Kidney (tissue), 14 donors: ENCODE measurements around the gene USF3. TPM values are rescaled to one million over a fixed set of nuclear protein-coding genes. Genes with fewer than 3 reads are reported as not detected.

Source experiments
- DNase-seq, 5 donors: peaks; one replicate each; pipeline ENCODE4 v3.0.0-alpha.2; 2013 to 2020
- FAIRE-seq: peaks from 2 replicates; lab custom pipeline; 2012; peaks lifted over from hg19 to GRCh38; lab: Jason Lieb, UNC
- H3K27ac ChIP-seq, 2 donors: one replicate each; pipeline ENCODE4 v1.7.0; 2013; ENCODE audit warnings: low read depth in 2 of 2, low read length in 2 of 2, inconsistent platforms in 1 of 2
- H3K27me3 ChIP-seq: one replicate; pipeline ENCODE4 v1.7.1; 2013; ENCODE audit warnings: low read length, inconsistent platforms; ENCODE audit not compliant: control insufficient read depth, insufficient read depth
- H3K36me3 ChIP-seq, 3 donors: one replicate each; pipeline versions ENCODE4 v1.7.0 to v1.7.1; 2013; ENCODE audit warnings: low read length in 3 of 3, control low read depth in 1 of 3, inconsistent platforms in 1 of 3; ENCODE audit not compliant: insufficient read depth in 3 of 3, control insufficient read depth in 2 of 3
- H3K4me1 ChIP-seq, 3 donors: one replicate each; pipeline versions ENCODE4 v1.7.0 to v1.7.1; 2013; ENCODE audit warnings: low read length in 3 of 3, inconsistent platforms in 1 of 3, low read depth in 1 of 3; ENCODE audit not compliant: control insufficient read depth in 2 of 3, insufficient read depth in 2 of 3
- H3K4me3 ChIP-seq, 3 donors: one replicate each; pipeline versions ENCODE4 v1.7.0 to v1.8.1; 2013; ENCODE audit warnings: low read length in 3 of 3, control low read depth in 1 of 3, inconsistent platforms in 1 of 3
- H3K9ac ChIP-seq, 3 donors: one replicate each; pipeline versions ENCODE4 v1.7.0 to v1.7.1; 2013; ENCODE audit warnings: low read length in 3 of 3, control low read depth in 1 of 3, inconsistent platforms in 1 of 3
- H3K9me3 ChIP-seq, 3 donors: one replicate each; pipeline versions ENCODE4 v1.7.0 to v1.7.1; 2013; ENCODE audit warnings: low read length in 3 of 3, control low read depth in 1 of 3, inconsistent platforms in 1 of 3; ENCODE audit not compliant: control insufficient read depth in 2 of 3, insufficient read depth in 1 of 3
- intact Hi-C: fragments of 100-400 bp; cut with DNase I; formaldehyde crosslinking; loops from one replicate; pipeline ENCODE4 v1.11.1; 2022
- polyA plus RNA-seq: library from polyadenylated mRNA; stranded (reverse); fragments of 350-450 nt; fragmentation: Illumina TruSeq; extraction: RNeasy Lipid Tissue Mini Kit (QIAGEN cat#74804); gene quantifications from one replicate; pipeline ENCODE4 v1.2.3, GENCODE V29; 2014; ENCODE audit warnings: low read depth, low replicate concordance; ENCODE audit not compliant: insufficient read depth
- total RNA-seq: library from RNA; stranded (reverse); fragmentation: NEBNext Ultra II Directional; extraction: Animal tissue kit (Norgen Biotek cat#: 25700); gene quantifications from one replicate; pipeline ENCODE4 v1.2.1, GENCODE V29; 2021
- TF ChIP-seq, protein P1 (sequence below): IDR thresholded peaks from 3 replicates; pipeline ENCODE4 v1.5.1; 2012; ENCODE audit warnings: mild to moderate bottlenecking, moderate library complexity, borderline replicate concordance; ENCODE audit not compliant: insufficient read depth; ENCODE audit errors: extremely low read depth
- donor health status: control.
- donor health status: control.
- donor health status: control.
- donor health status: control.
- donor health status: control.
- donor health status: DM: yes; HTN: yes; CAD: no.
- donor health status: Normal renal cell carcinoma (clear cell type).

USF3 gene
- total and polyA plus RNA-seq, 2 donors from 2014 or later = 6.5 to 21.3 TPM

DNA sequence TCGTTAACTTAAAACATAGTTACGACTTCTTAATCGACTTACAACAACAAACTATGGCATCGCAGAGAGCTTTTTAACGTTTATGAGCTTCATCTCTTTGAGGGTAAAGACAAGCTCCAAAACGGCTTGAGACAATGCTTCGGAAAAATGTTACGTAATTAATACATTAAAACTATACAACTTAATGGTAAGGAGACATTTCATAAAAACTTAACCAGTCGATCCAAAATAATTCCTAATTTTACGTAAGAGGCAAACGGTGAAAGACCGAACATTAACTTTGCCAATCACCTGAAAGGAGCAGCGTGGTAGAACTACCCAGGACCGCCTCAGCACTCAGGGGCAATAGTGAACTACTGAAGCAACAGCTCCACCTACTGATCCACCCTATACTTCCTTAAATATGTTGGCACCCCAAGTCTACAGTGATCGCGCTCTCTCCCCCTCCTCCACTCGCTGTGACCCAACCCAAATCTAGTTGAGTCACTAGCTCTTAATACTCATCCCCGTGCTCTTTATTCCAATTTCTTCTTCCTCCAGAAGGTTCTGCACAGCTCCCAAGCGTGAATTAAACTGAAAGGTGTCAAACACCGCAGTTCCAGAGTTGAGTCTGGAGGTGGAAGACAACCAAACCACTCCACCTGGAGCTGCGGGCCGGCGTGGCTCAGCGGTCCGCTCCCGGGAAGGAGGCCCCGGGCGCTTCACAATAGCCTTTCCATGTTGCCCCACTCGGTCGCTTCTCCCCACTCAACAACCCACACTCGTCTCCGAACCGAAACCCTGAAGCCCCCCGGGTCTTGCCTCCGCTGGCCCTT, 48.7 kb upstream of the USF3 start:
- FAIRE-seq (peak; percentile 73), DNase-seq (peak; percentile 79 to 95 (median 88))
- H3K9me3 ChIP-seq = no peaks in the 10 kb centered on the region
- H3K4me1 ChIP-seq = peaks cover 0 to 21% (median 9%) of the 10 kb centered on the region in 3 donors
- H3K9ac ChIP-seq = peak overlapping the region; percentile 80 to 99 (median 94)
- intact Hi-C loops = no loop called here
- peak overlapping the region; percentile 88 to 99 (median 96) for H3K4me3 ChIP-seq
- no peaks in the 10 kb centered on the region for H3K27me3 ChIP-seq
- peak overlapping the region; percentile 100 for H3K27ac ChIP-seq
- TF ChIP-seq, protein P1, sequence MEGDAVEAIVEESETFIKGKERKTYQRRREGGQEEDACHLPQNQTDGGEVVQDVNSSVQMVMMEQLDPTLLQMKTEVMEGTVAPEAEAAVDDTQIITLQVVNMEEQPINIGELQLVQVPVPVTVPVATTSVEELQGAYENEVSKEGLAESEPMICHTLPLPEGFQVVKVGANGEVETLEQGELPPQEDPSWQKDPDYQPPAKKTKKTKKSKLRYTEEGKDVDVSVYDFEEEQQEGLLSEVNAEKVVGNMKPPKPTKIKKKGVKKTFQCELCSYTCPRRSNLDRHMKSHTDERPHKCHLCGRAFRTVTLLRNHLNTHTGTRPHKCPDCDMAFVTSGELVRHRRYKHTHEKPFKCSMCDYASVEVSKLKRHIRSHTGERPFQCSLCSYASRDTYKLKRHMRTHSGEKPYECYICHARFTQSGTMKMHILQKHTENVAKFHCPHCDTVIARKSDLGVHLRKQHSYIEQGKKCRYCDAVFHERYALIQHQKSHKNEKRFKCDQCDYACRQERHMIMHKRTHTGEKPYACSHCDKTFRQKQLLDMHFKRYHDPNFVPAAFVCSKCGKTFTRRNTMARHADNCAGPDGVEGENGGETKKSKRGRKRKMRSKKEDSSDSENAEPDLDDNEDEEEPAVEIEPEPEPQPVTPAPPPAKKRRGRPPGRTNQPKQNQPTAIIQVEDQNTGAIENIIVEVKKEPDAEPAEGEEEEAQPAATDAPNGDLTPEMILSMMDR = peak; percentile 72
- no peaks in the 10 kb centered on the region for H3K36me3 ChIP-seq

DNA sequence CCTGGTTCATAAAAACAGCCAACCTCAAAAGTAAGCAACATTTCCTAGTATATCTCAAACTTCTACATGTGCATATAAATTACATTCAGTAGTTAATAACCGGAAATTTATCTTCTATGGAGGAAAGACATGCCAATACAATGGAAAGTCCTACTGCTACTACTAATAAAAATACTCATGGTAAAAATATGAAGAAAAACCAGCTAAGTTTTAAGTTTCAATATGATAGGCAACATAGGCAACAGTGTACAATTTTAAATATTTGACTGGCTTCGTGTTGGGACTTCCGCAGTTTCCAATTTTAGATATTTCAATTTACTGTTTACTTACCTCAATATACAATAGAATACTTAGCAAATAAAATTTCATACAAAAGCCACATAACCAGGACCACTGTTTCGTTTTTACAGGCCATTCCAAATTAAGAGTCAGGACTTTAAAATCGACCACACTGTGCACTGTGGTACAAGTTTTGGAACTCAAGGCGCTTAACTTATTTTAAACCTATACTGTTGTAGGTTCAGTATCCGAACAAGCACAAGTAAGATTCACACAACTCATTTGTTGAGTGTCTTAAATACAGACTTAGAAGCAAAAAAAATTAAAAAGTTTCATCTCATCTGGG, 46.7 kb upstream of the USF3 start:
- TF ChIP-seq, protein P1 = no peak
- Histone ChIP-seq H3K36me3 (no peaks in the 10 kb centered on the region), H3K9me3 (no peaks in the 10 kb centered on the region), H3K27ac (no peak overlapping the region), H3K4me3 (peak overlapping the region in 1 of 3 donors; percentile 99), H3K4me1 (peaks cover 0 to 17% (median 0%) of the 10 kb centered on the region in 3 donors), H3K9ac (peak overlapping the region in 1 of 3 donors; percentile 5), H3K27me3 (no peaks in the 10 kb centered on the region)
- DNase-seq (no peak), FAIRE-seq (no peak)
- intact Hi-C loops = no loop called here

DNA sequence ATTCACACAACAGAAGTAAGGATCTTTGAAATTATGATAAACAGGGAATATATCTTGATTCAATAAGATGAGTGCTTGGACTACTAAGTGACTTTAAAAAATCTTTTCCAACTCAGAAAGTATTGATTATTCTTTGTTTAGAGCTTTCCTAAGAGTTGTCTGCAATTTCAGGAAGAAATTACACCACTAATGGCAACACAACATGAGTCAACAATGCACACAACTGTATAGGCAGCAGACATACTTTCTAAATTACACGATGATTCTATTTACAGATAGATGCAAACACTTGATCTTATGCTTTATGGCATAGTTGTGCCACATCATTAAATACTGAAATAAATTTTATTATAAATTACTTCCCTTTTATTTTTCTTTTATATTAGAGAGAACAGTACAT, 45.2 kb upstream of the USF3 start:
- FAIRE-seq = no peak
- intact Hi-C loops = no loop called here

More for the DNA sequence above, 45.2 kb upstream of the USF3 start:
- Histone ChIP-seq H3K9me3 (no peaks in the 10 kb centered on the region), H3K27ac (no peak overlapping the region), H3K36me3 (no peaks in the 10 kb centered on the region), H3K4me1 (peaks cover 0 to 10% (median 6%) of the 10 kb centered on the region in 3 donors), H3K27me3 (no peaks in the 10 kb centered on the region), H3K9ac (no peak overlapping the region), H3K4me3 (no peak overlapping the region)
- no peak for DNase-seq
- TF ChIP-seq, protein P1 = no peak
